ACHN (cell line): ENCODE results near the gene STK32A.
A peak's percentile ranks its signal among the peaks of the same experiment; 100 is the strongest.
"Not testable (repeated sequence)": the region's sequence is repeated elsewhere in the genome, so short reads cannot be mapped to it uniquely, and the experiment has no call there.

ENCODE experiments used
- DNase-seq: peaks from one replicate; pipeline ENCODE4 v3.0.0-alpha.2; 2015
- in situ Hi-C: cut with HindIII; loops from 2 replicates; pipeline ENCODE4 v1.10.0; 2017; ENCODE audit warnings: low sequenced_read_pairs, low pct_ligation_motif_present, low pct_unique_long_range_greater_than_20kb

The STK32A gene

DNA sequence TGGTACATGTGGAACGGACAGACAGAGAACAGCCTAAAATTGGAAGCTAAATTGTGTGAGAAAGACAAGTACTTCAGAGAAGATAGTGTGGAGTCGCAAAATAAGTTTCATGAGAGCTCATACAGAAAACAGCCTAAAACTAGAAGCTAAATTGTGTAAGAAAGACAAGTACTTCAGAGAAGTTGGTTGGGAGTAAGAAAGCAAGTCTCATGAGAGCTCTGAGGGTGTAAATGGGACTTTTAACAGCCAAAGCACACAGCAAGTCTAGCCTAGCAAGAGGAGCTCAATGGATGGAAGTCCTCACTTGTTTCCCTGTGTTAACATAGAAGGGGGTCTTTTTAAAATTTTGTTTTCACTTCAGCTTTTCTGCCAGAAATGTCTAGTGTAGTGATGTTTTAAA is 93.1 kb downstream of the STK32A start:
- in situ Hi-C loops, result no loop called here
- no peak for DNase-seq

DNA sequence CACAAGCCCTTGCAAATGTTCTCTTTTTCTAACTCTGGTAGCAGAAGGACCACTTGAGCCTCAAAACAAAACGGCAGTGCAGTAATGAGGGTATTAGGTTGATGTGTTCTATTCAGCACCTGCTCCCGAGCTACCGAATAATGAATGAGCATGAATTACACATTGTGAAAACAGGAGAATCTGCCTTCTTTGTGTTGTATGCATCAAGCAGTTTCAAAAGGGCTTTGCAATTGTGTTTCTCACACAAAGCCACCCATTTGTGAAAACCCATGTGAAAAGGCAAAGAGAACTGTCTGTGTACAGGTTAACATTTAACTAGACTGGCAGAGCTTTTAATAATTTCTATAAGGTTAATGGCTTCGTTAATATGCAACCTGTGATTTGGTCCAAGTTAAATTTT is 97.8 kb downstream of the STK32A start:
- in situ Hi-C loops, result no loop called here
- DNase-seq, result no peak

DNA sequence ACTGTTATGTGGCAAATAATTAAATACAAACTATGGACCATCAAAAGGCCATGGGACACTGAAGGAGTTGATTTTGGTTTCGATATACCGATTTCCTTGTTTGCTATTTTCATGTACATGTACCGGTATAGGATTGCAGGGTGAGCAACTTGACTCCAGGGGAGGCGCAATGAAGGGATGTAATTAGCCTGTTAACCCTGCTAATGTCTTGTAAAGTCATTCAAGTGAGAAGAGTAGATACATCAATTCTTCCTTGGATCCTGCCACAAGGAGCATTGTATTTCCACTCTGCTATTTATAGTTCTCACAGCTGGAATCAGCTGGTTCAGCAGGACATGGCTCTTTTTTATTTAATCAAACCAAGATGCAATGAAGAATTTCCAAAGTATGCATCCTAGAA is 102.0 kb downstream of the STK32A start:
- in situ Hi-C loops, result no loop called here
- no peak for DNase-seq

DNA sequence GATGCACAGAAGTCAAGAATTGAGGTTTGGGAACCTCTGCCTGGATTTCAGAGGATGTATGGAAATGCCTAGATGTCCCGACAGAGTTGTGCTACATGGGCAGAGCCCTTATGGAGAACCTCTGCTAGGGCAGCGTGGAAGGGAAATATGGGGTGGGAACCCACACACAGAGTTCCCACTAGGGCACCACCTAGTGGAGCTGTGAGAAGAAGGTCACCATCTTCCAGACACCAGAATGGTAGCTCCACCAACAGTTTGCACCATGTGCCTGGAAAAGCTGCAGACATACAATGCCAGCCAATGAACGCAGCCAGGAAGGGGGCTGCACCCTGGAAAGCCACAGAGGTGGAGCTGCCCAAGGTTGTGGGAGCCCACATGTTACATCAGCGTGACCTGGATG is 104.5 kb downstream of the STK32A start:
- in situ Hi-C loops, result no loop called here
- peak; percentile 8 for DNase-seq

DNA sequence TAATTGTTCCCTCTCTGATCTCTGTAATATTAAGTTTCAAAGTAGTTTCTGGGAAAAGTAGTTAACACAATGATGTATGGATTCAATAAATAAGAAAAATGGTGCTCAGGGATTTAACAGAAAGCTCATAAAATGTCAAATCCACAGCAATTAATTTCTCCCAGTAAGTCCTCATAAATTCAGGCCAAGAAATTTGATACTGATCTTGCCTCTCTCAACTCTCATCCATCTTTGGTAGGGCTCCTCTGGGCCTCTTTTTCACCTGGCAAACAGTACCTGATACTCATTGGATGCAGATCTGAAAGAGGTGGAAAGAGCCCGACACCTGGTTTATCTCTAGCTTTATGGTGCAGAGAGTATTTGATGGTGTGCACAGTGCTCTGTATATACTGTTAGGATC is 106.1 kb downstream of the STK32A start:
- DNase-seq, result no peak
- in situ Hi-C loops, result no loop called here

DNA sequence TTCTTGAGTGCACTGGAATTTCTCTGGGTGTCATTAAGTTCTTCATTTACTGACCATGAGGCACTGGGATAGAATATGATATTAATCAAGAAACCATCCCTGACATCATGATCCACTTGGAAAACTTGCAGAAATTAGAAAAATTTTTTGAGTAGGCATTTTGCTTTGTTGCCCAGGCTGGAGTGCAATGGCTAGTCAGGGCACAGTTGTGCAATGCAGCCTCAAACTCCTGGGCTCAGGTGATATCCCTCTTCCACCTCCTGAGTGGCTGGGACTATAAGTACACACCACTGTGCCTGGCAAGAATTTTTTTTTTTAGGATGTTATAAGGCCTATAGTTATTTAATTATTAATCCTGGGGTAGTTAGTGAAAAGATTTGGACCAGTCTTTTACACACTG is 106.5 kb downstream of the STK32A start:
- no peak for DNase-seq
- in situ Hi-C loops, result no loop called here

DNA sequence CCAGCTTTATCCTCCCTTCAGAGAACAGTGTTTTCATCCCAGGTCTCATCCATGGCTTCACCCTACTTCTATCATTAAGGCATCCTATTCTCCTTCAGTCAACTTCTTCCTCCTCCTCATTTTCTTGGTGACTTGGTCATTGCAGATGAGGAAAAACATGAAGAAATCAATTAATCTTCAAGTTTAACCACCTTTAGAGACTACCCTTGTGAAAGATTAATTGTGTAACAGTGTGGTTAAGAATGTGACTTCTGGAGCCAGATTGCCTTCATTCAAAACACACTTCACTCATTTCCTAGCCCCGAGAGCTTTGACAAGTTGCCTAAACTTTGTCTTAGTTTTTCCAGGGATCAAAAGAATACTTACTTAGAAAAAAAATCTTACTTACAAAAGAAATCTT is 110.0 kb downstream of the STK32A start:
- in situ Hi-C loops, result no loop called here
- no peak for DNase-seq

DNA sequence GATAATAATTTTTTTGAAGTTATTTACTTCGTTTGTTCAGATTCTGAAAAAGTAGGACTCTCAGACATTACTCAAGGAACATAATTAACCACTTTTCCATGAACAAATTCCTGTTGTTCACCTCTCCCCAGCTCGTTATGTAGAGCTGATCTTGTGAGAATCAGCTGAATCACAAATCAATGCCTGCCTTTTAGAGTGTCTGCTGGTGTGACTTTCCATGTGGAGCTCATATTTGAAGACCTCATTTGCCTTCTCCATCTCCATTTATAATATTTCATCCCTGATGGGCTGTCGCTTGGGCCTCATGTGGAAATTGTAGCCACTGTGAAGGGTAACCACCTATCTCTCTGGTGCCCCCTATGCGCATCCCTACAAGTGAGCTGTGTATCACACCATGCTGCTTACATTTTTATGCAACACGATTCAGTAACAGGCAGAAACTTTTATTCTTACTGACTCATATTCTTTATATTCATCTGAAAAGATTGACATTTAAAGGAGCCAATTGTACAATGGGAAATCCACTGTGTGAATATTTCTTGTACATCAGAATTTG is 111.3 kb downstream of the STK32A start:
- in situ Hi-C loops, result no loop called here
- DNase-seq, result no peak

DNA sequence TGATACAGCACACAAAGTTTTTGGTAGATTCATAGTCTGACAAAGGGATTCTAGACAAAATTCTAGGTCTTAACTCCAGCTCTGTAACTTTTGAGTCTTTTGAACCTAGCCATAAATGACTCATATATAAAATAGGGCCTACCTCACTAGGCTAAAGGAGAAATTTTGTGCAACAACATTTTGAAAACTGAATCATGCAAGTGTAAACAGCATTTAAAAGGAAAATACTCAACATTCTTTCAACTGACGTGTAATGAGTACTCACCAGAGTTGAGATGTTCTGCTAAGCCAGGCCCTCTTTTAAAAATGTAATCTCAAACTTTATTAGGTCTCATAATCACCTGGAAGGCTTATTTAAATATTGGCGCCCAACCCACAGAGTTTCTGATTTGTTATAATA is 113.2 kb downstream of the STK32A start:
- no peak for DNase-seq
- in situ Hi-C loops, result no loop called here

DNA sequence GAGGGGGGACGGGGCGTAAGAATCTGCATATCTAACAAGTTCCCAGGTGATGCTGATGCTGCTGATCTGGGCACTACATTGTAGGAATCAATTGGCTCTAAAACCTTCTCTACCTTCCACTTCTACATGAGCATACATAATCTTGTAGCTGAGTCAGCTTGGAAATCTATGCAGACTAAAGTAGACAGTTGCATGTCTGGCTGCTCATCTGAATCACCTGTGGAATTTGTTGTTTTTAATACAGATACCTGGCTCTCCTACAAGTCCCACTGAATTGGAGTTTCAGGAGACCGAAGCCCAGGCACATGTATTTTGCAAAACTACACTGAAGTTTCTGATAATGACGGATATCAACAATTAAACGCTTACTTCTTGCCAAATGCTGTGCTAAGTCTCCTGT is 113.6 kb downstream of the STK32A start:
- DNase-seq, result no peak
- in situ Hi-C loops, result no loop called here

DNA sequence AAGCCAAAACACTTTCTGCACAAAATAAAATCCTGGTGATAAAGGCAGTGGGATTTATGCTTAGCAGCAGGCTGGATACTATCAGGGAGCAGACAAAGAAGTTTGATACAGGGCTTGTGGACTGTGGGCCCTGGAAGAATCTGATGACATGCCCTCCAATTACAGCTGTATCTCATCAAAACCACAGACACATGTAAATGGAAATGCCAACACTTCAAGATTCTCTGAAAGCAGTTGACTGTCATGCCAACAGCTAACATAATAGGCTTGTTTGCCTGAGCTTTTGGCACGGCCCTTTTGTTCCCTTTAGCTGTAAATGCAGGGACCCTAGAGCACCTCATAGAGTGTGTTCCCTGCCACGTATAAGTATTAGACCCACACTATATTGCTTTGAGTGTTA is 114.4 kb downstream of the STK32A start:
- DNase-seq, result no peak
- in situ Hi-C loops, result no loop called here

DNA sequence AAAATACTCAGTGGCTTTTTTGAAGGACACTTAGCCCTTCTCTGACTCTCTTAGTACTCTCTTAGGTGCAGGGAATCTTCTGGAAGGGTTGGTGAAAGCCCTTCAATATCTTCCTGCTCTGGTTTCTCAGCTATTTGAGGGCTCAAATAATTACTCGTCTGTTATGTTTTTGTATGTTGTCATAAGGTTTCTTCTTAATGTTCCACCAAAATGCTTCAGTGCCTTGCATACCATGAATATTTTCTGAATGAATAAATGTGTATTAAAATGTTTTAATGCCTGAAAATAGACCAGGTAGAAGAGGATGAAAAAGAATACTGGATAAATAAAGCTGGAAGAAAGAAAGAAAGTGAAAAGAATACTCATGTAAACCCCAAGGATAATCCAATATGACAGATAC is 124.3 kb downstream of the STK32A start:
- in situ Hi-C loops, result no loop called here
- DNase-seq, result no peak

DNA sequence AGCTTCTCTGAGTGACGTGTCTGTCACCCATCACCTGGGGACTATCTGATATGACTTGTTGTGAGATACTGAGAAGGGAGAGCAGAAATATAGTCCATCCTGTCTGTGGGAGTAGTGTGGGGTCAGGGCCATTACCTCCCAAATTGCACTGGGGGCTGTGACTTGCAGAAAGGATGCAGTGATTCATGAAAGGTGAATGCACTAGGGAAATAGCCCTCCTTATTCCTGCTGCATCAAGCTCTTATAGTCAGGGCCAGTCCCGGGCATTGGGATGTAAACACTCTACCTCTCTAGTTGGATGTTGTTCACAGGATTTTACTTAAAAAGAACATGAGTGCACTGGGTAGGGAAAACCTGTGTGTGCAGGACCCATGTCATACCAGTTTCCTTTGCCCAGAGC is 124.8 kb downstream of the STK32A start:
- in situ Hi-C loops, result no loop called here
- DNase-seq, result no peak

DNA sequence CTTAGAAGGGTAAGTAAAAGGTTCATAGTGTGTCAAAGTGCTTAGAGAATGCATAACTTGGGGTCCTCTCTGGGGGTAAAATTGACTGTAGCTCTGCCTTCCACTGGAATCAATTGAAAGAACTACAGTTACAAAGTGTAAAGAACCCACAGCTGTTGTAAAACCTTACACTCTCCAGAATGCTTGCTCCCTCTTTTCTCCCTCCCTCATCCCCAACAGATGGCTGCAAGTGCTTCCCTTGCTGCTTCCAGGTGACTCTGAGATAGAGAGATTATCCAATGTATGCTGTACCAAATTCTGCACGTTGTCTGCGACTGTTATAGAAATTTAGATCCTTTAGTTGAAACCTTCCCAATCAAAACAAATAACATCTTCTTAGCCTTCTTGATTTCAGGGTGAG is 126.0 kb downstream of the STK32A start:
- in situ Hi-C loops, result no loop called here

DNA sequence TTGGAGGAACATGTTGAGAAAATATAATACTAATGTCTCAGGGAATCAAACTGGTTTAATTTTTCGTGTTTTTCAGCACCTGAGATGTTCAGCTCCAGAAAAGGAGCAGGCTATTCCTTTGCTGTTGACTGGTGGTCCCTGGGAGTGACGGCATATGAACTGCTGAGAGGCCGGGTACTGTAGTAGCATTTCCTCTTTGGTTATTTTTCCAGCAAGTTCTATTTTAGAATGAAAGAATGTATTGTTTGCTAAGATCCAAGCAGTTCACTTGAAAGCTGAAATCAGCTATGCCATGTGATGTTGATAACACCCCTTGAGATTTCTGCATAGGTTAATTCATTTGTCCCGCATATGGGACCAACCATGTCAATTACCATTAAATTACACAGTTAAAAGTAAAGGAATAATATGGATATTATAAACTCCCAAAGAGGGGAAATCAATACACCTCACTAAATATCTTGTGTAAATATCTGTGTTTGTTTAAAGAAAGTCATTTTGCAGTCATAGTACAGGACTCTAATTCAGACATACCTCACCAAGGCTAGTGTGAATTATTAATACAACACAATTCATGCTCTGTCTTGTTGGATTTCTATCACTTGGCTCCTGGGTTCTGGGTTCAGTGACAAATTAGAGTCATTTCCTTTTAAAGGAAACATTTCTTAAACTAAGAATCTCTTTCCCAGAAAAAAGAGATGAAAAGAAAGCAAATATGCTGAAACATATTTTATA is 126.8 kb downstream of the STK32A start:
- in situ Hi-C loops, result no loop called here
- DNase-seq, result no peak

More for the DNA sequence above, 126.0 kb downstream of the STK32A start:
- DNase-seq, result no peak

DNA sequence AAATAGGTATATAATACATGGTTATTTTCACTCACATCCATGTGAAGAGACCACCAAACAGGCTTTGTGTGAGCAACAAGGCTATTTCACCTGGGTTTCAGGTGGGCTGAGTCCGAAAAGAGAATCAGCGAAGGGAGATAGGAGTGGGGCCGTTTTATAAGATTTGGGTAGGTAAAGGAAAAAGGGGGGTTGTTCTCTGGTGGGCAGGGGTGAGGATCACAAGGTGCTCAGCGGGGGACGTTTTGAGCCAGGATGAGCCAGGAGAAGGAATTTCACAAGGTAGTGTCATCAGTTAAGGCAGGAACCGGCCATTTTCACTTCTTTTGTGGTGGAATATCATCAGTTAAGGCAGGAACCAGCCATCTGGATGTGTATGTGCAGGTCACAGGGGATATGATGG is 132.6 kb downstream of the STK32A start:
- in situ Hi-C loops, result not testable (repeated sequence)

DNA sequence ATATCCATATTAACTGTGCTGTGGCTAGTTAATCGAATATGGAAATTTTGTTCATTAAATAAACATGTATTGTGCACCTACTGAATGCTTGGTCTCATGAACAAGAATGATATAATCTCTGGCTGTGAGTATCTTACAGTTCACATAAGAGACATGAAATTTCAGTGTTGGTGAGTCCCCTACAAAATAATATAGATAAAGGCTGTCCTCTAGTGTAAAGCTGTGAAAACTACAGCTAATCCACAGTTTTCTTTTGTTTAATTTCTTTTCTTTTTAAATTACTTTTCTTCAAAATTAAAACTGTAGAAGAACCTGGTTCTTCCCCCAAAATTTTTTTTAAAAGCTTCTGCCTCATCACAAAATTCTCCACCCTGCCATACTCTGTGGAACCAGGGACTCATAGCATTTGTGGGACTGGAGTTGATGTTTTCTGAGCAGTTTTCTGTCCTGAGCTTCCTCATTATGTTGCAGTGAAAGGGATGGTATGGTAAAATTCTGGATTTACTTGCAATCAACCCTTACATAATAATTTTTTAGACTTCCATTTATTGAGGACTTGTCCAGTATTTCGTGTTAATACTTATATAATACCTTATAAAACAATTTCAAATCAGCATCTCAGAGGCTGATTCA is 135.0 kb downstream of the STK32A start:
- DNase-seq, result peak; percentile 16
- in situ Hi-C loops, result no loop called here

More for the DNA sequence above, 132.6 kb downstream of the STK32A start:
- DNase-seq, result not testable (repeated sequence)

DNA sequence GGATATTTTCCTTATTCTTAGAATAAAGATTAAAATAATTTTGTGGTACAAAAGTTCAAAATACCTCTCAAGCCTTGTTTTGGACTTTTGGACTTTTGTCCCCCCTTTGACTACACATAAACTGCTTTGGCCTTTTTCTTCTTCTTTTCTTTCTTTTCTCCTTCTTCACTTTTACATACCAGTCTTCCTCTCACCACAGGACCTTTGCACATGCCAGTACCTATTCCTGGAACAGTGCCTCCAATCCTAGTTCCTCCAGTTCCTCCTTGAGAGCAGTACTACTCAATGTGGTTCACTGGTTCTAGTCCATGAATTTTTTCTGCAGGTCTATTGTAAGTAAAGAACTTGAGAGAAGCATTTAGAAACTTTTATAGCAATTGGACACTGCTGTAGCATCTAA is 136.5 kb downstream of the STK32A start:
- in situ Hi-C loops, result no loop called here
- no peak for DNase-seq

DNA sequence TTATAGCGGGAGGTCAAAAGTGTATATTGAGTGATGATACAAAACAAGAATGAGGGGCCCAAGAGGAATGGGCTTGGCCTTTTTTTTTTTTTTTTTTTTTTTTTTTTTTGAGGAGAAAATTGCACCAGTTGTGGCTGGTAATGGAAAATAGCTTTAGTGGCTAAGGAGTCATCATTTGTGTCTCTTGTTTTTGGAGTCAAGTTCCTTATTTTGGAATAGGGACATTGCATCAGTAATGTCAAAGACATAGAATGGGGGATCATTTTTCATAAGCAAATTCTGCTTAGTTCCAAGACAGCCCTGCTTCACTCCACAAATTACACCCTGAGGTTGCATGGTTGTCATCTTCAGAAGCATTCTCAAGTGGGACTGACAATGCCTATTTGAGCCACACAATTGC is 137.4 kb downstream of the STK32A start:
- DNase-seq, result no peak
- in situ Hi-C loops, result no loop called here

DNA sequence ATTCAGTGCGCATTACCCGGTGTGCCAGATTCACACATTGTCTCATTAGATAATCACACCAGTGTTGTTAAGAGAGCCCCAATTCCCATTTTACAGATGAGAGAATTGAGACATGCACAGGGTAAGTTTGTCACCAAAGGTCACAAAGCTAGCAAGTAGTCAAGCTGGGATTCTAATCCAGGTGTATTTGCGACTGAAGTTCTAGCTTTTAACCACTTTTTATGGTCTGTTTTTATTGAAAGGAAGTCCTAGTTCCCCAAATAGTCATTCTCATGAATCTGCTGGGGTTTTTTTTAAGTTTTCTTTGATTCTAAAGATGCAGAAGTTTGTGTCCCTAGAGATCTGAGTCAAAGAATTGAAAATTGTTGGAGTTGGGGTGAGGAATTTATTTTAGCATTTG is 138.5 kb downstream of the STK32A start:
- no peak for DNase-seq
- in situ Hi-C loops, result no loop called here
